Effector memory CD8-positive, alpha-beta T cell (primary cell): ENCODE data around the gene EPHB1.

Experiments
- ATAC-seq: fragments of 150-1000 bp; cut with Tn5 transposase; replicated peaks from 2 replicates; pipeline ENCODE4 v1.10.0; 2021; ENCODE audit warnings: mild to moderate bottlenecking, moderate library complexity
- DNase-seq, 3 experiments: peaks; one replicate each; pipeline ENCODE4 v3.0.0; 2021
- H3K27ac Mint-ChIP-seq, 2 donors: one replicate each; pipeline ENCODE4 v1.8.0; 2022; ENCODE audit warnings: mild to moderate bottlenecking in 2 of 2, mixed read lengths in 2 of 2, moderate library complexity in 2 of 2
- H3K27me3 Mint-ChIP-seq, 2 donors: one replicate each; pipeline ENCODE4 v1.8.0; 2022; ENCODE audit warnings: mixed read lengths in 2 of 2
- H3K36me3 Mint-ChIP-seq: one replicate; pipeline ENCODE4 v1.8.0; 2022; ENCODE audit warnings: mild to moderate bottlenecking, moderate library complexity, mixed read lengths; ENCODE audit not compliant: insufficient read depth
- H3K4me1 Mint-ChIP-seq, 2 donors: one replicate each; pipeline ENCODE4 v1.8.0; 2022; ENCODE audit warnings: low read depth in 2 of 2, mixed read lengths in 2 of 2
- H3K4me3 Mint-ChIP-seq, 2 donors: one replicate each; pipeline ENCODE4 v1.8.0; 2022; ENCODE audit warnings: mild to moderate bottlenecking in 2 of 2, mixed read lengths in 2 of 2, moderate library complexity in 2 of 2
- H3K9me3 Mint-ChIP-seq, 2 donors: one replicate each; pipeline ENCODE4 v1.8.0; 2022; ENCODE audit warnings: mixed read lengths in 2 of 2

The EPHB1 gene

DNA sequence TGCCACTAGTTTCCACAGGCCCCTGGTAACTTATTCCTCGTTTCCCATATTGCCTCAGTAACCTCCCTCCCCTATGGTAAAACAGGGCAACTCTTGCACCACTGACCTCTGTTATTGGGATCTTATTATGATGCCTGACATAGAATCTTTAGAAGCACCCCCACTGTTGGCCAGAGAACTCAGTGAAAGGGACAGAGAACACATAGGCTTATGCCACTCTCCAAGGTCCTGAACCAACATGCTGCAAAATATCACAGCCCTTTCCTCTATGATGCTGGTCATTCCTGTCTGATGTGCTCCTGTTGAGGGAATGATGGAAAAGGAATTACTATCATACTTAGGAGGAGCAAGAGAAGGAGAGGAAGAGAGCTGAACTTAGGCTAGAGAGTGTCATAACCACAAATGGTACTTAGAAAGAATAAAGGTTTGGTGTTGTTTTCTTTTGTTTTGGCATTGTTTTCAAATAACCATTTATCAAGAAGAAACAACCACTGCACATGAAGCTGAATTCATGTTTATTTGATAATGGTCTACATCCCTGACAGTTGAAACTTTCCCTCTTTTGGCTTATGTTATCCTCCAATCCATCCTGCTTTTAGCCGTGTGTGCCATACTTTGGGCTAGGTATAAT lies 330.2 kb downstream of the EPHB1 start:
- ATAC-seq (no peak), DNase-seq (no peak)
- H3K4me3 Mint-ChIP-seq = no peak overlapping the region
- H3K9me3 Mint-ChIP-seq = peaks cover 12 to 32% of the 10 kb centered on the region in 2 donors
- H3K4me1 Mint-ChIP-seq = no peaks in the 10 kb centered on the region
- H3K27ac Mint-ChIP-seq = no peak overlapping the region
- no peaks in the 10 kb centered on the region for H3K27me3 Mint-ChIP-seq
- no peaks in the 10 kb centered on the region for H3K36me3 Mint-ChIP-seq

DNA sequence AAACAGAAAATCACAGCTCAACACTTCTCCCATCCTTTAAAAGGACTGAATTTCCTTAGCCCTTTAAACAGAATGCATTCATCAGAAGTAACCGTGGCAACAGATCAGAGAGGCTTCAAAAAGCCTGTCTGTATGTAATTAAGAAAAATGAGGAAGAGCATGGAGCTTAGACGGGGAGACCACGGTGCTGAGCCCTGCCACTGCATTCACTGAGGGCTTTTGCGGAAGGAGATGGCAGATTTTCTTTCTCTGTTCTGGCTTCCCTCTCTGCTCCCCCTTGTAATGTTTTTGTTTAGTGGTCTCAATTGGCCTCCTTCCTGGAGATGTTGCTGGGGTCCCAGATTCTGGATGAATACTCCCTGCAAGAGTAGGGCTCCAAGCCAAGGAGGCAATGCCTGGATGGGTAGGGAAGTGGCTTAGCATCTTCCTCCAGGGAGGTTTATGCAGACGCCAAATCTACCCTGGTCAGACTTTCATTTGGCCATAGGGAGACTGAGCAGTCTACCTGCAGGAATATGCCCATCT lies 332.9 kb downstream of the EPHB1 start:
- ATAC-seq (no peak), DNase-seq (no peak)
- Mint-ChIP-seq H3K27ac (no peak overlapping the region), H3K4me1 (no peaks in the 10 kb centered on the region), H3K36me3 (no peaks in the 10 kb centered on the region), H3K9me3 (peaks cover 12 to 33% of the 10 kb centered on the region in 2 donors), H3K27me3 (no peaks in the 10 kb centered on the region), H3K4me3 (no peak overlapping the region)

DNA sequence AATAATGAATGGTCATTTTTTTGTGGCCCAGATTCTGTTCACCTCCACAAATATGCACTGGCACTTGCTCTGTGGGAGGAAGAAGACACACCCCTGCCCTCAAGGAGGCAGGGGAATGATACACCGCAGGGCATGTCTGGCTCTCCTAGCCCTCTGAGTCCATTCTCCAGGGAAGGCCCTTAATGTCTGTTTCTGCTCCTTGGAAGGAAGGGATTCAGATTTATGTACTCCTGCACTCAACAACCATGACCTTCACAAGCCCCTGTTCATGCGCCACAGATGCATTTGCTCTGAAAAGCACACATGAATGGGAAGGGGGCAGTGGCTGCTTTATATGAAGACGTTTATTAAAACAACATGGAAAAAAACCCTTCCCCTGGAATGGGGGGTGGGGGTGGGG lies 333.8 kb downstream of the EPHB1 start:
- Mint-ChIP-seq H3K36me3 (no peaks in the 10 kb centered on the region), H3K4me1 (no peaks in the 10 kb centered on the region), H3K4me3 (no peak overlapping the region), H3K27ac (no peak overlapping the region), H3K9me3 (peaks cover 9 to 33% of the 10 kb centered on the region in 2 donors), H3K27me3 (no peaks in the 10 kb centered on the region)
- DNase-seq = no peak
- no peak for ATAC-seq

DNA sequence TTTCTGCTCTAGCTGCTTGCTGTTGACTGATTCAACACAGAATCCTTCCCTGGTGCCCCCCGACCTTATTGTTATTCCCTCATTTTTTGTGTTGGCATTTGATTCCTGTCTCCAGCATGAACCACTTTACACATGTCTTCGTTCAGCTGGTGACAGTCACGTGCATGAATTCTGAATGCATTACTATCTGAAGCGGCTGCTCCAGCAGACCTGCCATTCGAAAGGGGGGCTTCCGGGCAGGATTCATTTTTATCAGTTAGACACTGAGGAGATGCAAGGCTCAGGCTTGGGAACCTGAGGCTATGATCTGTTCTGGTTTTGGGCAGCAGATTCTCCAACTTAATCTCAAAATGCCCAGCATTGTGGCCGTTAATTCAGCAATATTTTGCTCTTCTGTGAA lies 336.2 kb downstream of the EPHB1 start:
- Mint-ChIP-seq H3K9me3 (peaks cover 4 to 11% of the 10 kb centered on the region in 2 donors), H3K4me1 (no peaks in the 10 kb centered on the region), H3K27me3 (no peaks in the 10 kb centered on the region), H3K36me3 (no peaks in the 10 kb centered on the region), H3K4me3 (no peak overlapping the region), H3K27ac (no peak overlapping the region)
- ATAC-seq (no peak), DNase-seq (no peak)

DNA sequence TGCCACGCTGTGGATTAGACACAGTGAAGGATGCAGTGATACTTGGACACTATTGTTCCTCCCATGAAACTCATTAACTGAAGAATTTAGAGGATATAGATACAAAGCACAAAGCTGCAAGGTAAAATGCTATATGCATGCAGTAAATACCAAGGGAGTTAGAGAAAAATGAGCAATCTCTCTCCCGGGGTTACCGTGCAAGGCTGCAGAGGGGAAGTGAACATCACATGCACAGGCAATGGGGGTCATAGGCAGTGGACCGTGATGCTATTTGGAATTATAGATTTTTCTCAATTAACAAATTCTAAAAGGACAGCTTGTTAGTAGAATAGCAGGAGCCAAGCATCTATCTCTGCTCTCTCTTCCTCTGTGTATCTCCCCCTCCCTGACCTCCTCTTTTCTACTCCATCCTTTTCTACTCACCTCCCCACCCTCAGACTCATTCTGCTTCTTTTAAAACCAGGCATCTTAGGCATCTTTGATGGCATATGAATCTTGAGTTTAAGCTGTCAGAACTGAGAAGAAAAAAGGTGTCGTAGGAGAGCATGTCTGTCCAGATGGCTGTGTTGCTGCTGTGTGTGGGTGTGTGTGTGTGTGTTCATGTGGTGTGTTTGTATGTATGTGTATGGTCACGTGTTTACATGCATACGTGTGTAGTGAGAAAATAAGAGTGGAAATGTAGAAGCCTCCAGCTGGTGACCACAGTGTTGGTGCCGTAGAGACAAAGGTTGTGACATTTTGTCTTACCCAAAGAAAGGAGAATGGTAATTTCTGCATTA lies 339.0 kb downstream of the EPHB1 start:
- H3K27me3 Mint-ChIP-seq = no peaks in the 10 kb centered on the region
- H3K9me3 Mint-ChIP-seq = peaks cover 4 to 11% of the 10 kb centered on the region in 2 donors
- no peaks in the 10 kb centered on the region for H3K4me1 Mint-ChIP-seq
- H3K4me3 Mint-ChIP-seq = no peak overlapping the region
- H3K36me3 Mint-ChIP-seq = no peaks in the 10 kb centered on the region
- H3K27ac Mint-ChIP-seq = no peak overlapping the region
- DNase-seq (no peak), ATAC-seq (no peak)

DNA sequence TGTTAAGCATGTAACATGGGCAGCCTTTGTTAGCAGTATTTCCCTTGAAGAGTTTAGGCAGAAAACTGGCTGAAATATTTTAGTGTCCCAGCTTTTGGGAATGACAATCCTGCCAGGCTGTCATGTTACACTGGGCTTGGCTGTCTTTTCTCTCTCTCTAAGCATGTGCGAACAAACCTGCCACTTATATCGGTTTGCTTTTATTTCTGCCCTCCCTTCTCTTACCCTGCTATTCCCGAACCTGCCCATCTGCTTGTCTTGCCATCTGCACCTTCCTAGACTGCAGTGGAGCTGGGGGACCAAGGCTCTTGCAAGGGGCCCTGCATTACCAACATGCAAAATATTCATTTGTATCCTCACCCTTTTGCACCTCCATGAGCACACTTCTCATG lies 339.6 kb downstream of the EPHB1 start:
- Mint-ChIP-seq H3K36me3 (no peaks in the 10 kb centered on the region), H3K4me3 (no peak overlapping the region), H3K9me3 (peaks cover 4 to 8% of the 10 kb centered on the region in 2 donors), H3K4me1 (no peaks in the 10 kb centered on the region), H3K27me3 (no peaks in the 10 kb centered on the region), H3K27ac (no peak overlapping the region)
- ATAC-seq (no peak), DNase-seq (no peak)

DNA sequence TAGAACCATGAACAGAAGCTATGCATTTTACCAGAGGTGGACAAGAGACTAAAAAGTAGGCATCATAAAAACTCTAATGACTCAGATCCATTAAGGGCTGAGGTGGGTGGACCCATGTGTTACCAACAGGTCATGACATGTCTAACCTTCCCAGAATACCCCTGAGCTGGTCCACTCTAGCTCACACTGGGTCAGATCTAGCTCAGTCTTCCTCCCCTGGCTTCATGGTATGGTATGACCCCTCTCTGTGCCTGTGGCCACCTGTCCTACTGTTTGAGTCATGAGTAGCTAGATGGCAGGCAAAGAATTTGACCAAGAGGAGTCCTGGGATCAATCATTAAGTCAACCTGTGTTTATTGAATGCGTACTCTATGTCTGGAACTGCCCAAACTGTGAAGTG lies 340.4 kb downstream of the EPHB1 start:
- Mint-ChIP-seq H3K27me3 (no peaks in the 10 kb centered on the region), H3K36me3 (no peaks in the 10 kb centered on the region), H3K9me3 (peaks cover 0 to 4% of the 10 kb centered on the region in 2 donors), H3K4me3 (no peak overlapping the region), H3K27ac (no peak overlapping the region), H3K4me1 (no peaks in the 10 kb centered on the region)
- DNase-seq (no peak), ATAC-seq (no peak)

DNA sequence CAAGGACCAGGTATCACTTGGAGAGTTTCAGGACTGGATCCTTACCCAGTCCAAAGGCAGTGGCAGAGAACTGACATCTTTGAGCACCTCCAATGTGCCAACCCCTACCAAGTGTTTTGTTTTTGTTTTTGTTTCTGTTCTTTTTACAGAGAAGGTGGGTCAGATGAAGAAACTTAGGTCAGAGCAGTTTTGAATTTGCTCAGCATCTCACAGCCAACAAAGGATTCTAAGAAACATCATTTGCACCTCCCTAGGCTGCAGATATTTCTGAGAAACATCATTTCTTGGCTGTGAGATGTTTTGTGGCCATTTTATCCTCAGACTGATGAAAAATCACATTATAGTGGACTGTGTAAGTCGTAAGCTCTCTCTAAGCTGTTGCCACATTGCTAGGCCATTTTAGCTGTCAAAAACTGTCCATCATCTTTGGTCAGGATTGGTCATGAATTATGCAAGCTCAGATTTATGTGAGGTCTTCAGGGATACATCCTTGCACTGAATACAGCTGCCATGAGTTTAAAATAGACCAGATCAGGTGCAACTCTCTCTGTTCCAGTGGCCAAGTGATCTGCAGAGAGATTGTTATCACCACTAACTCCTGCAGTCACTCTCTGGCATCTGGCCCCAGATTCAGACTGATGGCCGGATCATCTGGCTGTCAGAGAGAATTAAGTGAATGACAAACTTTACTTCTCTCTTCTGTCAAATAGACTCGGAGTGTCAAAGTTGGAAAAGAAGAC lies 341.5 kb downstream of the EPHB1 start:
- H3K36me3 Mint-ChIP-seq = no peaks in the 10 kb centered on the region
- ATAC-seq = no peak
- H3K9me3 Mint-ChIP-seq = peaks cover 0 to 4% of the 10 kb centered on the region in 2 donors
- no peaks in the 10 kb centered on the region for H3K27me3 Mint-ChIP-seq
- no peak for DNase-seq
- no peak overlapping the region for H3K27ac Mint-ChIP-seq
- no peaks in the 10 kb centered on the region for H3K4me1 Mint-ChIP-seq
- no peak overlapping the region for H3K4me3 Mint-ChIP-seq

DNA sequence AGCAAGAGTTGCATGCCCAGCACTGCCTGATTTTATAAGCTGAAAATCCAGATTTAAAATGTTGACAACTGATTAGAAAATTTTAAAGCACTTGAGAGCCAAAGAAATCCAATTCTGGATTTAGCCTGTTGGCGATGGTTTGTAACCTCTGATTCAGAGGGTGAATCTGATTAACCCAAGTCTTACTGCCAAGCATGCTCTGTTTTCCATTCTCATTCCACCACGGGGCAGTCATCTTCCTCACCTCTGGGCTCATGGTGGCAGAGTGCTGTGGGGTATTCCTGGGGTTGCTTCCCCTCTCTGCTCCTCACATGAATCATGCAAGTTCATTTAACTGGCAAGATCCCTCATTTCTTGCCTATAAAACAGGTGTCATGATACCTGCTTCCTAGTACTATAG lies 342.2 kb downstream of the EPHB1 start:
- Mint-ChIP-seq H3K27me3 (no peaks in the 10 kb centered on the region), H3K27ac (no peak overlapping the region), H3K4me3 (no peak overlapping the region), H3K9me3 (peaks cover 1 to 4% of the 10 kb centered on the region in 2 donors), H3K4me1 (no peaks in the 10 kb centered on the region), H3K36me3 (no peaks in the 10 kb centered on the region)
- ATAC-seq (no peak), DNase-seq (no peak)

DNA sequence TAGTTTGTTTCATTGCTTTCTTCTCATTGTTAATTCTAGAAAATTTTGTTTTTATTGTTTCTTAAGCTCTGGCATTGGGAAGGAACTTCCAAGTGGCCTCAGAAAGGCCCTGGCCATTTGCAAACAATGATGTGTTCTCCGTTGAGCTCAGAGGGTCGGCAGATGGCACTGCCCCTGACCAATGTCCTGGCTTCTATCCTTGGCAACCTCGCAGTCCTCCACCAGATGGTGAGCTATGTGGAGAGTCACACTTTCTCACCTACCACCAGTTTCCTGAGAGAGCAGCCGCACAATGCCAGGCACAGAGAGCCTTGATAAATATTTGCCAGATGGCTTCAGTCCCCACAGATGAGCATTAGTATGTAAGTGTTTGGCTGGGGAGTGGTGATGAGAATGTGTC lies 343.7 kb downstream of the EPHB1 start:
- no peak for ATAC-seq
- Mint-ChIP-seq H3K4me1 (no peaks in the 10 kb centered on the region), H3K36me3 (no peaks in the 10 kb centered on the region), H3K27me3 (no peaks in the 10 kb centered on the region), H3K9me3 (peaks cover 7 to 8% of the 10 kb centered on the region in 2 donors), H3K4me3 (no peak overlapping the region), H3K27ac (no peak overlapping the region)
- no peak for DNase-seq

DNA sequence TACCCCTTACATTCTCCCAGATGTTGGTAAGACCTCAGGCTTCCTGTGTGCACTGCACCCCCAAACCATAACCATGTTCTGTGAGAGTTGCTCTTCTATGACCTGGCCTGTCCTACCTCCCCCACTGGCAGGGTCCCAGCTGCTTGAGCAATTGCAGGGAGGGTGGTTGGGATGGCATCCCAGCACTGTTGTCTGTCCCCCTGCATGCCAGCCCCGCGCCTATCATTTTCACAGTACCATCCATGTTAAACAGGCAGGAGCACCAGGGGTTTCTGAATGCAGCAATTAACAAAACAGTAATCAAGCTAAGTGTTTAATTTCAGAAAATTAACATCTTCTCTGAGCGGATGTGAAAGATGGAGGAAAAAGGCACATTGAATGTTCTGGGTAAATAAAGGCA lies 345.5 kb downstream of the EPHB1 start:
- DNase-seq = no peak

DNA sequence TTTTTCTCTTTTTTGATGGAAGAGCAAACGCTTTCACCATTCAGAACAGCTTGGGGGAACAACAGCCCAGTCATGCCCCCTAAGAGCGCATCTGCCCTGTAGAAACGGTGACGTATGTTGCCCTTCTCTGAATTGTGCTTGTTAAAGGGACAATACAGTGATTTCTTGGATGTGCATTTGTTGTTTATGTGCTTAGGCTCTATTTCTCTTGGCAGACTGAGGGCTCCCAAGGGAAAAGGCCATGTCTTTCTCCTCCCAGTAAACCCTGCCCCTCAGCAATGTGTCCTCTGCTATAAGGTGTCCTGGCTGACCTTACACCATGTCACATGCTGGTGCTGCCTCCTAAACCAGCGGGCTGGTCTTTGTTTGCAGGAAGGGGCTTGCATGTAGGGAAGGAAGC lies 346.1 kb downstream of the EPHB1 start:
- ATAC-seq (no peak), DNase-seq (no peak)
- no peak overlapping the region for H3K4me3 Mint-ChIP-seq
- H3K27ac Mint-ChIP-seq = no peak overlapping the region
- H3K27me3 Mint-ChIP-seq = no peaks in the 10 kb centered on the region
- H3K9me3 Mint-ChIP-seq = peaks cover 3 to 13% of the 10 kb centered on the region in 2 donors
- no peaks in the 10 kb centered on the region for H3K36me3 Mint-ChIP-seq
- H3K4me1 Mint-ChIP-seq = no peaks in the 10 kb centered on the region

More for the DNA sequence above, 345.5 kb downstream of the EPHB1 start:
- ATAC-seq = no peak
- no peak overlapping the region for H3K4me3 Mint-ChIP-seq
- no peaks in the 10 kb centered on the region for H3K4me1 Mint-ChIP-seq
- no peaks in the 10 kb centered on the region for H3K36me3 Mint-ChIP-seq
- peaks cover 3 to 8% of the 10 kb centered on the region in 2 donors for H3K9me3 Mint-ChIP-seq
- H3K27me3 Mint-ChIP-seq = no peaks in the 10 kb centered on the region
- H3K27ac Mint-ChIP-seq = no peak overlapping the region

DNA sequence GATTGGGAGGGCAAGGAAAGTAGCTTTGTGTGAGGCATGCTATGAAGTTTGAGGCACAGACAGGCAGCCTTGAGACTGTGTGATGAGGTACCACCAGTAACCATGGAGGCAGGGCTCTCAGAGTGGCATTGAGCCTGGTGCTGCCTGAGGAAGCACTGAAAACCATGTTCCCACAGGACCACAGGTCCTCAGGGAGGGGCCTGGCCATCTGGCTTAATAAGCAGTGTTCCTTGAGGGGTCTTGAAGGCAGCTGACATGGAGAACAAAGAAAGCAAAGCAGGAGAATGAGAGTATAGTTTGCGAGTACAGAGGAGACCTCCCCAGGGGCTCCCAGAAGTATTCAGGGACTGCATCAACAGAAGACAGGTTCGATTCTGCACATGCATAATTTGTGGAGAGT lies 346.6 kb downstream of the EPHB1 start:
- Mint-ChIP-seq H3K27me3 (no peaks in the 10 kb centered on the region), H3K9me3 (peaks cover 3 to 14% of the 10 kb centered on the region in 2 donors), H3K4me1 (no peaks in the 10 kb centered on the region), H3K27ac (no peak overlapping the region), H3K36me3 (no peaks in the 10 kb centered on the region), H3K4me3 (no peak overlapping the region)
- DNase-seq (no peak), ATAC-seq (no peak)
